Measurements from ENCODE around the gene TMPRSS3.

The TMPRSS3 gene

DNA sequence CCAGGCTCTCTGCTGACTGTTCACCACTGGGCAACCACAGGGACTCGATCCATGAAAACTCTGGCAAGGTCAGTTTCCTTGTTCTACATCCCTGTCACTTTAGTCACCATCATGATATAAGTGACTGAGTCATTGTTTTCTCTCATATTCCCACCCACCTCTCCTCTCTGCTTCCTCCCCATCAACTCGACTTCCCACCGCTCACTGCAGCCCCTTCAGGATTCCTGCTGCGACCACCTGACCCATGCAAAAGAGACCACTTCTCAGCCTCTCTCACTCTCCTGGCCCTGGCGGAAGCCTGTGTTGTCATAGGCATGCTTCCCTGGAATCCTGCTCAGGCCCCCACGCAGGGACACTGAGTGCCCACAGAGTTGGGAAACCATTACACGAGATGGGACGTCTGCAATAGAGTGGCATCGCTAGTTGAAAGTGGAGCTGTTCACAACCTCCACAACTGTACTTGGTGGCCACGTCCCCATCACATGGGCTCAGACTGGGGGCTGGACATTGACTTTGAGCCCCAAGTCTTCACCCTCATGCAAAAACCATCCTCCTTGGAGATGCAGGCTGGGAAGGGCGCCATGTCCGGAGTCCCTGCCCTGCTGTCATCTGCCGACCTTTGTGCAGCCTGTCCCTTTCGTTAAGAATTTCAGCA lies 43.3 kb downstream of the TMPRSS3 start:
- Histone ChIP-seq H3F3A (ENCODE audit: insufficient read depth) (no peaks in the 10 kb centered on the region), H3K9me2 (replicated peaks; ENCODE audit: insufficient read depth, low read length) (no peaks in the 10 kb centered on the region), H3K9ac (ENCODE audit: low read length) (no peak overlapping the region)

GRCh38 chr21:42351626-42352440 lies 44.0 kb downstream of the TMPRSS3 start:
- Histone ChIP-seq H3K27me3 (ENCODE audit: low read length) (no peaks in the 10 kb centered on the region), H3F3A (ENCODE audit: insufficient read depth) (no peaks in the 10 kb centered on the region), H3K27ac (ENCODE audit: low read depth, low read length) (no peak overlapping the region), H3K79me2 (ENCODE audit: insufficient read depth, low read length) (no peaks in the 10 kb centered on the region), H3K4me3 (ENCODE audit: insufficient read depth, low read length, poor library complexity, severe bottlenecking) (no peak overlapping the region), H3K9me3 (ENCODE audit: insufficient read depth, low read length) (no peaks in the 10 kb centered on the region), H2AFZ (ENCODE audit: low read depth, low read length, severe bottlenecking) (no peak overlapping the region), H3K36me3 (ENCODE audit: low read length) (no peaks in the 10 kb centered on the region), H3K9me2 (replicated peaks; ENCODE audit: insufficient read depth, low read length) (no peaks in the 10 kb centered on the region), H4K20me1 (ENCODE audit: low read depth, low read length) (no peaks in the 10 kb centered on the region), H3K4me2 (ENCODE audit: low read depth, low read length, poor library complexity, severe bottlenecking) (no peak overlapping the region), H3K9ac (ENCODE audit: low read length) (no peak overlapping the region)
- TF ChIP-seq EZH2phosphoT487 (conservative IDR thresholded peaks at IDR 0.05; ENCODE audit: low read length): no peak
- no peak for TF ChIP-seq CTCF (IDR thresholded peaks at IDR 0.05; ENCODE audit: insufficient read depth, low read length, poor library complexity, severe bottlenecking)

More for the DNA sequence above, 43.3 kb downstream of the TMPRSS3 start:
- Histone ChIP-seq H4K20me1 (ENCODE audit: low read depth, low read length) (no peaks in the 10 kb centered on the region), H3K36me3 (ENCODE audit: low read length) (no peaks in the 10 kb centered on the region), H3K27me3 (ENCODE audit: low read length) (no peaks in the 10 kb centered on the region), H3K27ac (ENCODE audit: low read depth, low read length) (no peak overlapping the region), H3K4me3 (ENCODE audit: insufficient read depth, low read length, poor library complexity, severe bottlenecking) (no peak overlapping the region), H3K9me3 (ENCODE audit: insufficient read depth, low read length) (no peaks in the 10 kb centered on the region), H3K4me2 (ENCODE audit: low read depth, low read length, poor library complexity, severe bottlenecking) (no peak overlapping the region), H2AFZ (ENCODE audit: low read depth, low read length, severe bottlenecking) (no peak overlapping the region), H3K79me2 (ENCODE audit: insufficient read depth, low read length) (no peaks in the 10 kb centered on the region)
- no peak for TF ChIP-seq CTCF (IDR thresholded peaks at IDR 0.05; ENCODE audit: insufficient read depth, low read length, poor library complexity, severe bottlenecking)
- TF ChIP-seq EZH2phosphoT487 (conservative IDR thresholded peaks at IDR 0.05; ENCODE audit: low read length): no peak

- Histone ChIP-seq H3K9ac (ENCODE audit: low read length) (no peak within 1 kb of the TSS), H3F3A (ENCODE audit: insufficient read depth) (no peaks in the 10 kb centered on the region), H4K20me1 (ENCODE audit: low read depth, low read length) (no peaks in the 10 kb centered on the region), H3K79me2 (ENCODE audit: insufficient read depth, low read length) (no peaks in the 10 kb centered on the region), H2AFZ (ENCODE audit: low read depth, low read length, severe bottlenecking) (no peak within 1 kb of the TSS), H3K9me2 (replicated peaks; ENCODE audit: insufficient read depth, low read length) (no peaks in the 10 kb centered on the region), H3K9me3 (ENCODE audit: insufficient read depth, low read length) (no peaks in the 10 kb centered on the region), H3K4me2 (ENCODE audit: low read depth, low read length, poor library complexity, severe bottlenecking) (no peak within 1 kb of the TSS), H3K27me3 (ENCODE audit: low read length) (no peaks in the 10 kb centered on the region), H3K27ac (ENCODE audit: low read depth, low read length) (no peak within 1 kb of the TSS), H3K36me3 (ENCODE audit: low read length) (no peaks in the 10 kb centered on the region), H3K4me3 (ENCODE audit: insufficient read depth, low read length, poor library complexity, severe bottlenecking) (no peak within 1 kb of the TSS)
- TF ChIP-seq EZH2phosphoT487 (conservative IDR thresholded peaks at IDR 0.05; ENCODE audit: low read length) (no peak), CTCF (IDR thresholded peaks at IDR 0.05; ENCODE audit: insufficient read depth, low read length, poor library complexity, severe bottlenecking) (no peak)
These were observed 44.9 kb downstream of the TMPRSS3 start, which contains the start of gene TFF2 for GRCh38 chr21:42350927-42351426. Gene TFF2 (minus strand): TSS chr21:42350994. CDS start chr21:42350957, 37 bp downstream.

Data from SU-DHL-6 (cell line).